Karpas-422 (cell line): ENCODE results near the gene CUL9. TPM values are rescaled to one million over a fixed set of nuclear protein-coding genes. Genes with fewer than 3 reads are reported as not detected.

ENCODE experiments used
- DNase-seq: peaks from one replicate; pipeline ENCODE4 v3.0.0-alpha.2; 2015
- H2AFZ ChIP-seq: fragments of 200-600 bp; sonication (generic); 2 replicates; pipeline ENCODE4 v1.6.1; 2014; ENCODE audit warnings: antibody characterized with exemption, low read length, mixed read lengths
- H3K27ac ChIP-seq: fragments of 200-600 bp; sonication (generic); 2 replicates; pipeline ENCODE4 v1.5.1; 2014; ENCODE audit warnings: mild to moderate bottlenecking, low read length, moderate library complexity
- H3K27me3 ChIP-seq: fragments of 200-600 bp; sonication (generic); 2 replicates; pipeline ENCODE4 v1.6.1; 2014; ENCODE audit warnings: low read length, mixed read lengths
- H3K36me3 ChIP-seq: fragments of 200-600 bp; sonication (generic); 2 replicates; pipeline ENCODE4 v1.6.1; 2014; ENCODE audit warnings: low read length, mixed read lengths; ENCODE audit not compliant: insufficient read depth
- H3K4me1 ChIP-seq: fragments of 200-600 bp; sonication (generic); 2 replicates; pipeline ENCODE4 v1.6.1; 2014; ENCODE audit warnings: mild to moderate bottlenecking, low read length, mixed read lengths
- H3K4me2 ChIP-seq: fragments of 200-600 bp; sonication (generic); 2 replicates; pipeline ENCODE4 v1.6.1; 2014; ENCODE audit warnings: low read length, low read depth, mild to moderate bottlenecking; ENCODE audit not compliant: poor library complexity, severe bottlenecking
- H3K4me3 ChIP-seq: fragments of 200-600 bp; sonication (generic); 2 replicates; pipeline ENCODE4 v1.5.1; 2014; ENCODE audit warnings: mild to moderate bottlenecking, antibody characterized with exemption, low read length, mixed read lengths
- H3K79me2 ChIP-seq: fragments of 200-600 bp; sonication (generic); 2 replicates; pipeline ENCODE4 v1.6.1; 2014; ENCODE audit warnings: mild to moderate bottlenecking, low read length, mixed read lengths
- H3K9ac ChIP-seq: fragments of 200-600 bp; sonication (generic); 2 replicates; pipeline ENCODE4 v1.6.0; 2014; ENCODE audit warnings: low read length
- H3K9me2 ChIP-seq: fragments of 200-600 bp; sonication (generic), shearing (Covaris generic); replicated peaks from 2 replicates; pipeline ENCODE4 v1.6.0; 2014; ENCODE audit warnings: mild to moderate bottlenecking, low read length, moderate library complexity; ENCODE audit not compliant: insufficient read depth
- H3K9me3 ChIP-seq: fragments of 300-700, 200-600 bp; sonication (generic); 2 replicates; pipeline ENCODE4 v1.6.1; 2014; ENCODE audit warnings: low read length, mixed read lengths
- H4K20me1 ChIP-seq: fragments of 200-600 bp; sonication (generic); 2 replicates; pipeline ENCODE4 v1.6.1; 2014; ENCODE audit warnings: mild to moderate bottlenecking, antibody characterized with exemption, low read length, low read depth; ENCODE audit not compliant: insufficient read depth
- total RNA-seq: library from RNA; depleted of rRNA; stranded (reverse); fragments of >200 nt; shearing (Covaris generic); gene quantifications from 2 replicates; pipeline ENCODE4 v1.2.3, GENCODE V29; 2014; ENCODE audit warnings: low replicate concordance

CUL9 gene
- total RNA-seq, 1 experiment from 2014 or later: 34.9 TPM

DNA sequence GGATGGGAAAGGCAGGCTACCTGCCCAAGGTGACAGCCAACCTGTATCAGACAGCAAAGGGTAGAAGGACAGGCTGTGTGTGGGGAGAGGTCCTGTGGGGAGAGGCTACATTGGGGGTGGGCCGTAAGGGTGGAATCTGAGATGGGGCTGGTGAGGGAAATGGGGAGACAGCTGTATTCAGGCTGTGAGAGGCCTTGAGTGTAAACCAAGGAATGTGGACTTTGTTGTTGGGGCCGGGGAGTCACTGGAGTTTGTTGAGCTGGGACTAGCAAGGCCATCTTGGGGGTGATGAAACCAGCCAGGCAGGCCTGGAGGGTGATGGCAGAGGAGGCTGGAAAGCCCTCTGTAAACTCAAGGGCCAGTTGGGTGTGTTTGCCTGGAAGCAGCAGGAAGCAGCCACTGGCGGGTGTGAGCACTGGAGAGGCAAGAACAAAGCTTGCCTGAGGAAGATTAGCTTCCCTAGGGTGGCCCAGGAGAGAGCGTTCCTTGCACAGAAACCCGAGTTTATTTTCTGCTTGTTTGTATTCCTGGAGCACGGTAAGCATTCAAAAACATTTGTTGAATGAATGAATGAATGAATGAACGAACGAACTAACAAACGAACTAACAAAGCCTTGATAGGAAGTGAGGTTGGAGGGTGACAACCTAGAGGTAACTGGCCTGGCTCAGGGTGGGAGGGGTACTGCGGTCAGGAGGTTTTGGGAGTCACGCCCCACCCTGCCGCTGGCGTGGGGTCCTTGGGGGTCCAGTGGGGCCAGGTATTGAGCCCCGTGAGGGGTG is 80.2 kb downstream of the CUL9 start:
- no peak overlapping the region for H3K4me3 ChIP-seq
- no peak for DNase-seq
- H3K9ac ChIP-seq: no peak overlapping the region
- H3K4me2 ChIP-seq: no peak overlapping the region
- peaks cover 15% of the 10 kb centered on the region for H3K4me1 ChIP-seq
- H3K9me3 ChIP-seq: no peaks in the 10 kb centered on the region
- H3K27ac ChIP-seq: no peak overlapping the region
- H3K79me2 ChIP-seq: no peaks in the 10 kb centered on the region
- H3K27me3 ChIP-seq: no peaks in the 10 kb centered on the region
- no peaks in the 10 kb centered on the region for H3K9me2 ChIP-seq
- no peak overlapping the region for H2AFZ ChIP-seq
- no peaks in the 10 kb centered on the region for H4K20me1 ChIP-seq
- H3K36me3 ChIP-seq: no peaks in the 10 kb centered on the region

DNA sequence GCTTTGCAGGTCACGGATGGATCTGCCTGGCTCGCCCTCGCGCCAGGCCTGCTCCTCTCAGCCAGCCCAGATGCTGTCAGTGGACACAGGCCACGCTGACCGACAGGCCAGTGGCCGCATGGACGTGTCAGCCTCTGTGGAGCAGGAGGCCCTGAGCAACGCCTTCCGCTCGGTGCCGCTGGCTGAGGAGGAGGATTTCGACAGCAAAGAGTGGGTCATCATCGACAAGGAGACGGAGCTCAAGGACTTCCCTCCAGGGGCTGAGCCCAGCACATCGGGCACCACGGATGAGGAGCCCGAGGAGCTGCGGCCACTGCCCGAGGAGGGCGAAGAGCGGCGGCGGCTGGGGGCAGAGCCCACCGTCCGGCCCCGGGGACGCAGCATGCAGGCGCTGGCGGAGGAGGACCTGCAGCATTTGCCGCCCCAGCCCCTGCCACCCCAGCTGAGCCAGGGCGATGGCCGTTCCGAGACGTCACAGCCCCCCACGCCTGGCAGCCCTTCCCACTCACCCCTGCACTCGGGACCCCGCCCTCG is 80.9 kb downstream of the CUL9 start:
- Histone ChIP-seq H3K9me3 (no peaks in the 10 kb centered on the region), H4K20me1 (no peaks in the 10 kb centered on the region), H3K4me2 (no peak overlapping the region), H2AFZ (no peak overlapping the region), H3K79me2 (no peaks in the 10 kb centered on the region), H3K27me3 (no peaks in the 10 kb centered on the region), H3K9ac (no peak overlapping the region), H3K4me3 (no peak overlapping the region), H3K27ac (no peak overlapping the region), H3K36me3 (no peaks in the 10 kb centered on the region), H3K9me2 (no peaks in the 10 kb centered on the region), H3K4me1 (peaks cover 8% of the 10 kb centered on the region)
- DNase-seq: no peak

DNA sequence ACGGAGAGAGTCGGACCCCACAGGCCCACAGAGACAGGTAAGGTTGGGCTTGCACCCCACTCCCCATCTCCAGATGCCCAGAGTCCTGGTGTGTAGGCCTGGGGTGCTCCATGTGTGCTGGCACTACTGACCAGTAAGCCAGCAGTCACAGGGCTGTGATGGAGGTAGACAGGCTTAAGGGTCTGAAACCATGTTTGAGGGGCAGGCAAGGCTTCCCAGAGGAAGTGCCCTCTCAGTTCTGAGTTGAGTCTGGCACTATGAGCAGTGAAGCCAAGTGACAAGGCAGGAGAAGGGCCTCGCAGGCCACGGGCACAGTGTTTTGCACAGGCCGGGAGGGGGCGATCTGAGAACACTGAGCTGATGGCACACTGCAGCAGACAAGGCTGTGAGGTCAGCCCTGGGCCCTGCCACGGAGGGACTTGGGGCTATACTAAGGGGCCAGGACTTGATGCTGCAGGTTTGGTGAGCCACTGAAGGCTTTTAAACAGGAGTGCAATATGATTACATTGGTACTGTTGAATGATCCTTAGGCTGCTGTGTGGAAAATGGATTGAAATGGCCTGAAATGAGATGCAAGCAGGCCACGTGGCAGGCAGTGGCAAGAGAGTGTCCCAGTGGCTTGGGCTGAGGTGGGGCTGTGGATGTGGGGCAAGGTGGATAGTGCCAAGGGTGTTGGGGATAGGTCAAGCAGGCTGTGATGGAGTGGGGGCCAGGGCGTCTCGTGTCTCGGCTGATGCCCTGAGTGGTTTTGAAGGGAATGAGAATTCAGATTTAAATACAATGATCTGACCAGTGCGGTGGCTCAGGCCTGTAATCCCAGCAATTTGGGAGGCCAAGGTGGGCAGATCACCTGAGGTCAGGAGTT is 81.5 kb downstream of the CUL9 start:
- peak; percentile 93 for DNase-seq
- H3K9me2 ChIP-seq: no peaks in the 10 kb centered on the region
- no peaks in the 10 kb centered on the region for H3K36me3 ChIP-seq
- peak overlapping the region; percentile 90; the same call in 1 of the 2 replicates for H2AFZ ChIP-seq
- H3K4me1 ChIP-seq: peaks cover 3% of the 10 kb centered on the region; the same call in 1 of the 2 replicates
- H4K20me1 ChIP-seq: no peaks in the 10 kb centered on the region
- H3K27ac ChIP-seq: no peak overlapping the region
- no peaks in the 10 kb centered on the region for H3K27me3 ChIP-seq
- H3K9ac ChIP-seq: no peak overlapping the region
- no peak overlapping the region for H3K4me2 ChIP-seq
- H3K4me3 ChIP-seq: no peak overlapping the region
- no peaks in the 10 kb centered on the region for H3K79me2 ChIP-seq
- no peaks in the 10 kb centered on the region for H3K9me3 ChIP-seq

DNA sequence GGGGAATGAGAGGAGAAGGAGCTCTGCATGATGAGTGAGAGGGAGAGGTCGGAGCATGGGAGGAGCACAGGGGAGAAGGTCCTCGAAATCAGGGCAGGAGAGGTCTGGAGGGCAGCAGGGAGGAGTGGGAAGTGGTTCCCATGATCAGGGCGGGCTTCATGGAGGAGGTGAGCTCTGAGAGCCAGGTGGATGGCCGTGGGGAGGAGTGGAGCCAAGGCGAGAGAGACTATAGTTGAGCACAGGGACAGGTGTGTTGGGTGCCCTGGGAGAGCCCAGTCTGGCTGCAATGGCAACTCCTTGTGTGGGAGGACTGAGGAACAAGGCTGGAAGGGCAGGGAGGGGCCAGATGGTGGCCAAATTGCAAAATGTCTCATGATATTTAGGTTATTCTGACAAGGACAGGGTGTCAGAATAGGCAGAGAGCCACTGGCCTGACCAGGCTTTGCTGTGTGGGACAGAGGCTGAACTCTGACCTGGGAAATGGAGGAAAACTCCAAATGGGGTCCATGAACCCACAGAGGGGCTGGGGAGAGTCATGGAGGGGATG is 82.7 kb downstream of the CUL9 start:
- Histone ChIP-seq H3K36me3 (no peaks in the 10 kb centered on the region), H3K9me2 (no peaks in the 10 kb centered on the region), H3K4me3 (no peak overlapping the region), H3K79me2 (no peaks in the 10 kb centered on the region), H3K9ac (no peak overlapping the region), H3K4me1 (peaks cover 11% of the 10 kb centered on the region), H3K9me3 (no peaks in the 10 kb centered on the region), H2AFZ (no peak overlapping the region), H3K4me2 (no peak overlapping the region), H4K20me1 (no peaks in the 10 kb centered on the region), H3K27ac (no peak overlapping the region), H3K27me3 (no peaks in the 10 kb centered on the region)
- no peak for DNase-seq

DNA sequence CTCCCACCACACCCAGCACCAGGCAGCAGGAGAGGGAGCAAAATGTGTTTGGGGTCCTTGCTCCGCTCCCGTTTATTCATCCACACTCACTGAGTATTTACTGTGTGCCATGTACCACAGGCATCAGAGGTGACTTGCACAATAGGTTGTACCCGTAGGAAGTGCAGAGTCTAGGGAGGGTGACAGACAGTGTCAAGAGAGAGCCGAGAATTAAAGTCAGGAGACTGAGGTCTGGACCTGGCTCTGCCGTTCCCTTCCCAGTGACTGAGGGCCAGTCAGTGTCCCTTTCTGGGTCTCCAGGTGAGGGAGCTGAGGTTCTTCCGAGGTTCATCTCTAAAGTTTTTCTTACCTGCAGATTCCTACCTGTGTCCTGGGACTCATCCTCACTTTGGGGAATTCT is 83.6 kb downstream of the CUL9 start:
- H3K4me3 ChIP-seq: no peak overlapping the region
- H3K27ac ChIP-seq: no peak overlapping the region
- H2AFZ ChIP-seq: no peak overlapping the region
- no peak overlapping the region for H3K4me2 ChIP-seq
- no peaks in the 10 kb centered on the region for H3K9me3 ChIP-seq
- H3K4me1 ChIP-seq: peaks cover 20% of the 10 kb centered on the region
- H3K9me2 ChIP-seq: no peaks in the 10 kb centered on the region
- H3K9ac ChIP-seq: no peak overlapping the region
- DNase-seq: no peak
- no peaks in the 10 kb centered on the region for H4K20me1 ChIP-seq
- H3K36me3 ChIP-seq: no peaks in the 10 kb centered on the region
- H3K79me2 ChIP-seq: no peaks in the 10 kb centered on the region
- no peaks in the 10 kb centered on the region for H3K27me3 ChIP-seq

DNA sequence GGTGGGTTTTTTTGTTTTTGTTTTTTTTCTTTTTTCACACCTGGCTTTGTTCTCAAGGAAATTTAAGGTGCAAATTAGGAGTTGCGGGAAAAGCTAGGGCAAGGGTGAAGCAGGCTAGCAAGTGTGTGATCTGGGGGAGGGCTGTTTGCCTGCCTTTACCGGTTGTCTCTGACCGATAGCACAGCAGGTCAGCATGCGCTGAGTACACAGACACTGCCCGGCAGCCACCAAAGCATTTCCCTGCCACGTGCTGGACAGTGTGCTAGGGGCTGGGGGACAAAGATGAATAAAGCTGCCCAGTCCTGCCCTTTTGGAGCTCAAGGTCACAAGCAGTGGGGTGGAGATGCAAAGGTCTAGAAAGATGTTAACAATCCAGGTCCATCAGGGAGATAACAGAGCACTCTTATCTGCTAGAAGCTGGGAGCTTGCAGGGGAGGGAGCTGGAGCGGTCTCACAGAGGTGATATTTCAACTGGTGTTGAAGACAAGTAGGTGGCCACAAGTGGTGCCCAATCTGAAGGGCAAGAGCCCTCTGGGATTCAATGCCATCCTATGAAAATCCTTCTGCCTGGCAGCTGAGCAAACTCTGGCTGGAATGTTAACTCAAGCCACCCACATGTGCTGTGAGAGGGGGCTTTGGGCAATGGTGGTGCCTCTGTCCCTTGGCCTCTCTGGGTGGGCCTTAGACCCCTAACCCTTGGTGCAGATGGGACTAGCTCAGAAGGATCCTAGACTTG is 85.8 kb downstream of the CUL9 start:
- no peaks in the 10 kb centered on the region for H3K9me3 ChIP-seq
- H3K4me2 ChIP-seq: no peak overlapping the region
- no peak overlapping the region for H3K4me3 ChIP-seq
- no peaks in the 10 kb centered on the region for H4K20me1 ChIP-seq
- no peak overlapping the region for H3K27ac ChIP-seq
- no peak for DNase-seq
- no peak overlapping the region for H2AFZ ChIP-seq
- no peaks in the 10 kb centered on the region for H3K36me3 ChIP-seq
- no peaks in the 10 kb centered on the region for H3K79me2 ChIP-seq
- no peak overlapping the region for H3K9ac ChIP-seq
- no peaks in the 10 kb centered on the region for H3K27me3 ChIP-seq
- no peaks in the 10 kb centered on the region for H3K9me2 ChIP-seq
- peaks cover 33% of the 10 kb centered on the region for H3K4me1 ChIP-seq

DNA sequence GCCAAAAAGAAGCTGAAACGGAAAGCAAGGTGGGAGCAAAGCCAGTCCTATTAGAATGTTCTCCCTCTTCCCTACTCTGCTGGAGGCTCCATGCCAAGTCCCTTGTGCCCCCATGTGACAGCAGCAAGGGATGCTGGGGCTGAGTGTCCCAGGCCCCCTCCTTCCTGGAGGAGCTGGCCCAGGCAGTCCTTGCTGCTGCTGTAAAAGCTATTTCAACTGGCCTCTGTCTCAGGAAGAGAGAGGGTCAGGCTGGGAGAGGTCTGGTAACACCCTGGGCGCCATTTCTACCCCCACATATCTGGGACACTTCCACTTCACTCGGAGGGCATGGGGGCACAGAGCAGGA is 86.3 kb downstream of the CUL9 start:
- Histone ChIP-seq H3K9me3 (no peaks in the 10 kb centered on the region), H3K4me2 (no peak overlapping the region), H4K20me1 (no peaks in the 10 kb centered on the region), H3K79me2 (no peaks in the 10 kb centered on the region), H3K27ac (no peak overlapping the region), H3K27me3 (no peaks in the 10 kb centered on the region), H3K9me2 (no peaks in the 10 kb centered on the region), H3K4me1 (peaks cover 33% of the 10 kb centered on the region), H2AFZ (no peak overlapping the region), H3K4me3 (no peak overlapping the region), H3K36me3 (no peaks in the 10 kb centered on the region), H3K9ac (no peak overlapping the region)
- DNase-seq: no peak
